Measurements from ENCODE around the gene LMTK2. TPM values are rescaled to one million over a fixed set of nuclear protein-coding genes. Genes with fewer than 3 reads are reported as not detected.

Gene LMTK2
- total RNA-seq, 2 donors from 2014 or later = 37.2 to 61.2 TPM

- no peaks in the 10 kb centered on the region for H3K4me1 ChIP-seq
- TF ChIP-seq, protein P1, sequence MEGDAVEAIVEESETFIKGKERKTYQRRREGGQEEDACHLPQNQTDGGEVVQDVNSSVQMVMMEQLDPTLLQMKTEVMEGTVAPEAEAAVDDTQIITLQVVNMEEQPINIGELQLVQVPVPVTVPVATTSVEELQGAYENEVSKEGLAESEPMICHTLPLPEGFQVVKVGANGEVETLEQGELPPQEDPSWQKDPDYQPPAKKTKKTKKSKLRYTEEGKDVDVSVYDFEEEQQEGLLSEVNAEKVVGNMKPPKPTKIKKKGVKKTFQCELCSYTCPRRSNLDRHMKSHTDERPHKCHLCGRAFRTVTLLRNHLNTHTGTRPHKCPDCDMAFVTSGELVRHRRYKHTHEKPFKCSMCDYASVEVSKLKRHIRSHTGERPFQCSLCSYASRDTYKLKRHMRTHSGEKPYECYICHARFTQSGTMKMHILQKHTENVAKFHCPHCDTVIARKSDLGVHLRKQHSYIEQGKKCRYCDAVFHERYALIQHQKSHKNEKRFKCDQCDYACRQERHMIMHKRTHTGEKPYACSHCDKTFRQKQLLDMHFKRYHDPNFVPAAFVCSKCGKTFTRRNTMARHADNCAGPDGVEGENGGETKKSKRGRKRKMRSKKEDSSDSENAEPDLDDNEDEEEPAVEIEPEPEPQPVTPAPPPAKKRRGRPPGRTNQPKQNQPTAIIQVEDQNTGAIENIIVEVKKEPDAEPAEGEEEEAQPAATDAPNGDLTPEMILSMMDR (IDR thresholded peaks at IDR 0.05) = no peak
- no peak overlapping the region for H3K27ac ChIP-seq
- intact Hi-C loops (cut with DNase I) = no loop called here
- no peak overlapping the region for H3K9ac ChIP-seq (ENCODE audit: low read depth in 2 of 2, low read length in 2 of 2)
- no peaks in the 10 kb centered on the region for H3K27me3 ChIP-seq
- no peaks in the 10 kb centered on the region for H3K36me3 ChIP-seq
- H3K4me3 ChIP-seq = no peak overlapping the region
- DNase-seq = no peak
- no peaks in the 10 kb centered on the region for H3K9me3 ChIP-seq
These were observed 107.5 kb downstream of the LMTK2 start for GRCh38 chr7:98213888-98214810.

- no peaks in the 10 kb centered on the region for H3K4me1 ChIP-seq
- H3K9me3 ChIP-seq = no peaks in the 10 kb centered on the region
- intact Hi-C loops (cut with DNase I) = no loop called here
- TF ChIP-seq, protein P1 (IDR thresholded peaks at IDR 0.05) = no peak
- peaks cover 3% of the 10 kb centered on the region for H3K36me3 ChIP-seq
- no peak overlapping the region for H3K27ac ChIP-seq
- DNase-seq = no peak
- no peaks in the 10 kb centered on the region for H3K27me3 ChIP-seq
- H3K4me3 ChIP-seq = no peak overlapping the region
- H3K9ac ChIP-seq (ENCODE audit: low read depth in 2 of 2, low read length in 2 of 2) = no peak overlapping the region
These were observed 108.2 kb downstream of the LMTK2 start for GRCh38 chr7:98214811-98215321.

DNA sequence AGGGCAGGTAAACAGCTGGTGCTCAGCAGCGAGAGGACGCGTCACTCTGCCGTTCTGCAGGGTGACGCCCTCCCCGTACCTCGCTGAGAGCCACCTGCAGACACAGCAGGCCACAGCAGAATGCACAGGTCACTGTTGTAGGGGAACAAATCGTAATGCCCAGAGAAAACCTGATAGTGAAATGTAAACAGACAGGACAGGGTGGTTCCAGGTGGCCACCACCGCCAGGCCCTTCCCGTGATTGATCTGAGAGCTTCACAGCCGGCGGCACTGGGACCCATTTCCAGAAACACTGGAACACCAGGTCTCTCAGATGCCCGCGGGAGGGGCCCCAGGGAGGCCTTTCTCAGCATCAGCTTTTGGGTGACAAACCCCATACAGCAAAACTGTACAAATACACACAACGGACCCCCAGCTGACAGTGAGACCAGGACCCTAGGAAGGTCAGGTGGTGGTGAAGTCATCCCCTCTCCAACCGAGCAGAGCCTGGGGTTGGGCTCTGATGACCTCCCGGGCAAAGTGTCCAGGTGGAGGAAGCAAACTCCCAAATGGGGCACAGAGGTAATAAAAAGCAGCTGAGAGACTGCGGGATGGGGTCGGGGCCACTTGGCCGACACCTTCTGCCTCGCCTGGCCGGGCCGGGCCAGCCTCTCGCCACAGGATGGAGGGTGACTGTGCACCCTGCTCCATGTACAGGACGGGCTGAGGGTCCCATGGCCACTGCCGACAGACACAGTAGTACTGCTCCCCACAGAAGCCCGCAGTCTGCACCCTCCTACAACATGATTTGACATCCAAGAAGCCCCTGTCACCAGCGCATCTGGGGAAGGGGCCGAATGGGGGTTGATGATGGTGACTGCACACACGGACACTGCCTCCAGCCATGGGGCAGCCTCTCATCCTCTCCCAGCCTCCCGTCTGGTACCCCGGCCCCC, 109.2 kb downstream of the LMTK2 start:
- TF ChIP-seq, protein P1 (IDR thresholded peaks at IDR 0.05) = no peak
- DNase-seq = no peak
- no peak overlapping the region for H3K9ac ChIP-seq (ENCODE audit: low read depth in 2 of 2, low read length in 2 of 2)
- intact Hi-C loops (cut with DNase I) = no loop called here
- no peak overlapping the region for H3K27ac ChIP-seq
- H3K4me1 ChIP-seq = no peaks in the 10 kb centered on the region
- no peaks in the 10 kb centered on the region for H3K27me3 ChIP-seq
- peaks cover 3% of the 10 kb centered on the region for H3K36me3 ChIP-seq
- H3K4me3 ChIP-seq = no peak overlapping the region
- H3K9me3 ChIP-seq = no peaks in the 10 kb centered on the region

- no peak for DNase-seq
- H3K27ac ChIP-seq = no peak overlapping the region
- TF ChIP-seq, protein P1 (IDR thresholded peaks at IDR 0.05) = no peak
- H3K4me1 ChIP-seq = no peaks in the 10 kb centered on the region
- H3K36me3 ChIP-seq = peaks cover 3% of the 10 kb centered on the region
- intact Hi-C loops (cut with DNase I) = no loop called here
- H3K9ac ChIP-seq (ENCODE audit: low read depth in 2 of 2, low read length in 2 of 2) = no peak overlapping the region
- H3K27me3 ChIP-seq = no peaks in the 10 kb centered on the region
- no peaks in the 10 kb centered on the region for H3K9me3 ChIP-seq
- H3K4me3 ChIP-seq = no peak overlapping the region
These were observed 110.4 kb downstream of the LMTK2 start for GRCh38 chr7:98216941-98217622.
